ENCODE results near the gene ELOVL5. TPM values are rescaled to one million over a fixed set of nuclear protein-coding genes. Genes with fewer than 3 reads are reported as not detected.

Gene ELOVL5
- total RNA-seq, 1 experiment from 2014 or later, result 218 TPM

GRCh38 chr6:53328375-53328774, 20.4 kb downstream of the ELOVL5 start:
- ATAC-seq, result no peak
- intact Hi-C loops (cut with micrococcal nuclease; ENCODE audit: unreplicated experiment), result no loop called here

DNA sequence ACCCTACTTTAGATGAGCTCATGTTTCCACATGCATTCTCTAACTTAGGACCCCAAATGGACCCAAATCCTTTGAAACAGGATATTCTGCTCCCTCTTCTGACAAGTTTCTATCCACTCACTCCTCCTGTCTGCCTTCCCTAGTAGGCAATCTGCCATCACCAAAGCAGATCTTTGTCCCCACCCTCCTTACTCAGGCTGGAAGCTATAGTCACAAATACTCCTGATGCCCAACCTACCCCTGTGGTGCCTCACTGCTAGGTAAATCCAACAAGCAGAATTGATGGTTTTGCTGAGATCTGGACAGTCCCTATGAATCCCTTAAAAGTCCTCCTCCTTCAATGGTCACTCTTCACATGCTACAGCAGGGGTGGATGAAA, 21.7 kb downstream of the ELOVL5 start:
- Histone ChIP-seq H3K4me1 (ENCODE audit: control insufficient read depth, insufficient read depth, low read length) (peaks cover 78% of the 10 kb centered on the region), H3K4me3 (ENCODE audit: low read depth in 2 of 2, low read length in 2 of 2) (peak overlapping the region; percentile 3 to 36; a peak in 3 of 4 replicates), H3K27me3 (ENCODE audit: control insufficient read depth, insufficient read depth, low read length) (no peaks in the 10 kb centered on the region), H3K27ac (ENCODE audit: low read length) (peak overlapping the region; percentile 97), H3K36me3 (ENCODE audit: control insufficient read depth, insufficient read depth, low read length) (no peaks in the 10 kb centered on the region), H3K9me3 (ENCODE audit: control insufficient read depth, insufficient read depth, low read depth, low read length) (no peaks in the 10 kb centered on the region)
- no TSS peak for BruUV-seq (replicated peaks)
- DNase-seq (ENCODE audit: low read depth, low spot score) (no peak), ATAC-seq (peak; percentile 78)
- POLR2A ChIA-PET, result no interaction called here
- CTCF ChIA-PET, result interaction anchor here (0.6 kb wide), 2 partner anchors 36 to 49 kb away, joined by 3 to 5 read pairs; no protein-coding TSS in a partner anchor
- intact Hi-C loops (cut with micrococcal nuclease; ENCODE audit: unreplicated experiment), result no loop called here
- TF ChIP-seq TCF7L2 (IDR thresholded peaks at IDR 0.05; ENCODE audit: low read depth, low read length) (no peak), POLR2AphosphoS5 (IDR thresholded peaks at IDR 0.05; ENCODE audit: low read depth, low read length) (no peak), CTCF (IDR thresholded peaks at IDR 0.05) (no peak), SIN3A (IDR thresholded peaks at IDR 0.05; ENCODE audit: borderline replicate concordance, insufficient read depth, low read depth, low read length) (no peak)
- TF ChIP-seq, protein P1, sequence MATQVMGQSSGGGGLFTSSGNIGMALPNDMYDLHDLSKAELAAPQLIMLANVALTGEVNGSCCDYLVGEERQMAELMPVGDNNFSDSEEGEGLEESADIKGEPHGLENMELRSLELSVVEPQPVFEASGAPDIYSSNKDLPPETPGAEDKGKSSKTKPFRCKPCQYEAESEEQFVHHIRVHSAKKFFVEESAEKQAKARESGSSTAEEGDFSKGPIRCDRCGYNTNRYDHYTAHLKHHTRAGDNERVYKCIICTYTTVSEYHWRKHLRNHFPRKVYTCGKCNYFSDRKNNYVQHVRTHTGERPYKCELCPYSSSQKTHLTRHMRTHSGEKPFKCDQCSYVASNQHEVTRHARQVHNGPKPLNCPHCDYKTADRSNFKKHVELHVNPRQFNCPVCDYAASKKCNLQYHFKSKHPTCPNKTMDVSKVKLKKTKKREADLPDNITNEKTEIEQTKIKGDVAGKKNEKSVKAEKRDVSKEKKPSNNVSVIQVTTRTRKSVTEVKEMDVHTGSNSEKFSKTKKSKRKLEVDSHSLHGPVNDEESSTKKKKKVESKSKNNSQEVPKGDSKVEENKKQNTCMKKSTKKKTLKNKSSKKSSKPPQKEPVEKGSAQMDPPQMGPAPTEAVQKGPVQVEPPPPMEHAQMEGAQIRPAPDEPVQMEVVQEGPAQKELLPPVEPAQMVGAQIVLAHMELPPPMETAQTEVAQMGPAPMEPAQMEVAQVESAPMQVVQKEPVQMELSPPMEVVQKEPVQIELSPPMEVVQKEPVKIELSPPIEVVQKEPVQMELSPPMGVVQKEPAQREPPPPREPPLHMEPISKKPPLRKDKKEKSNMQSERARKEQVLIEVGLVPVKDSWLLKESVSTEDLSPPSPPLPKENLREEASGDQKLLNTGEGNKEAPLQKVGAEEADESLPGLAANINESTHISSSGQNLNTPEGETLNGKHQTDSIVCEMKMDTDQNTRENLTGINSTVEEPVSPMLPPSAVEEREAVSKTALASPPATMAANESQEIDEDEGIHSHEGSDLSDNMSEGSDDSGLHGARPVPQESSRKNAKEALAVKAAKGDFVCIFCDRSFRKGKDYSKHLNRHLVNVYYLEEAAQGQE (IDR thresholded peaks at IDR 0.05; ENCODE audit: insufficient read depth in 1 of 2, low read depth in 2 of 2, low read length in 1 of 2), result no peak
- in situ Hi-C loops (cut with HindIII; ENCODE audit: low pct_unique_long_range_greater_than_20kb, low sequenced_read_pairs), result no loop called here

More at GRCh38 chr6:53328375-53328774, 20.4 kb downstream of the ELOVL5 start:
- DNase-seq (ENCODE audit: low read depth, low spot score), result no peak
- peak overlapping the region; percentile 97 for H3K27ac ChIP-seq (ENCODE audit: low read length)
- in situ Hi-C loops (cut with HindIII; ENCODE audit: low pct_unique_long_range_greater_than_20kb, low sequenced_read_pairs), result no loop called here
- no peaks in the 10 kb centered on the region for H3K36me3 ChIP-seq (ENCODE audit: control insufficient read depth, insufficient read depth, low read length)
- no TSS peak for BruUV-seq (replicated peaks)
- POLR2A ChIA-PET, result interaction anchor here (0.6 kb wide), 2 partner anchors 169 to 1150 kb away, joined by 4 read pairs; no protein-coding TSS in a partner anchor
- TF ChIP-seq SIN3A (IDR thresholded peaks at IDR 0.05; ENCODE audit: borderline replicate concordance, insufficient read depth, low read depth, low read length) (no peak), TCF7L2 (IDR thresholded peaks at IDR 0.05; ENCODE audit: low read depth, low read length) (no peak), CTCF (IDR thresholded peaks at IDR 0.05) (no peak)
- TF ChIP-seq, protein P1 (IDR thresholded peaks at IDR 0.05; ENCODE audit: insufficient read depth in 1 of 2, low read depth in 2 of 2, low read length in 1 of 2), result no peak
- peaks cover 78% of the 10 kb centered on the region for H3K4me1 ChIP-seq (ENCODE audit: control insufficient read depth, insufficient read depth, low read length)
- no peaks in the 10 kb centered on the region for H3K27me3 ChIP-seq (ENCODE audit: control insufficient read depth, insufficient read depth, low read length)
- H3K9me3 ChIP-seq (ENCODE audit: control insufficient read depth, insufficient read depth, low read depth, low read length), result no peaks in the 10 kb centered on the region
- no peak overlapping the region for H3K4me3 ChIP-seq (ENCODE audit: low read depth in 2 of 2, low read length in 2 of 2)
- CTCF ChIA-PET, result no interaction called here
